Stimulated activated memory B cell treated with anti-CD40 and anti-IgM and Interleukin-4, amounts not matched to agents 10 μg/mL and 1 μg/mL and 100 μg/mL, for 72 hours (primary cell): Measurements from ENCODE around the gene ZBP1.

Experiments
- ATAC-seq: fragments of 150-1000 bp; cut with Tn5 transposase; 2 replicates; pipeline ENCODE4 v1.10.0; 2021
- H3K27ac Mint-ChIP-seq: one replicate; pipeline ENCODE4 v1.8.0; 2022; ENCODE audit warnings: mild to moderate bottlenecking, mixed read lengths
- H3K27me3 Mint-ChIP-seq: one replicate; pipeline ENCODE4 v1.8.0; 2022; ENCODE audit warnings: mixed read lengths
- H3K36me3 Mint-ChIP-seq: one replicate; pipeline ENCODE4 v1.8.0; 2022; ENCODE audit warnings: mixed read lengths
- H3K4me1 Mint-ChIP-seq: one replicate; pipeline ENCODE4 v1.8.0; 2022; ENCODE audit warnings: mixed read lengths
- H3K4me3 Mint-ChIP-seq: one replicate; pipeline ENCODE4 v1.8.0; 2022; ENCODE audit warnings: mild to moderate bottlenecking, moderate library complexity, mixed read lengths
- H3K9me3 Mint-ChIP-seq: one replicate; pipeline ENCODE4 v1.8.0; 2022; ENCODE audit warnings: mixed read lengths

The ZBP1 gene

GRCh38 chr20:57573894-57574293, 46.3 kb downstream of the ZBP1 start:
- Mint-ChIP-seq H3K27me3 (peaks cover 30% of the 10 kb centered on the region), H3K4me3 (no peak overlapping the region)

GRCh38 chr20:57573242-57573641, 47.0 kb downstream of the ZBP1 start:
- Mint-ChIP-seq H3K4me3 (no peak overlapping the region), H3K27ac (no peak overlapping the region), H3K4me1 (no peaks in the 10 kb centered on the region), H3K36me3 (no peaks in the 10 kb centered on the region), H3K27me3 (peaks cover 36% of the 10 kb centered on the region), H3K9me3 (no peaks in the 10 kb centered on the region)
- no peak for ATAC-seq

More at GRCh38 chr20:57573894-57574293, 46.3 kb downstream of the ZBP1 start:
- H3K27ac Mint-ChIP-seq = no peak overlapping the region
- no peaks in the 10 kb centered on the region for H3K9me3 Mint-ChIP-seq
- ATAC-seq = no peak
- H3K4me1 Mint-ChIP-seq = no peaks in the 10 kb centered on the region
- no peaks in the 10 kb centered on the region for H3K36me3 Mint-ChIP-seq

GRCh38 chr20:57571782-57572416, 48.3 kb downstream of the ZBP1 start:
- H3K27me3 Mint-ChIP-seq = peaks cover 48% of the 10 kb centered on the region
- no peaks in the 10 kb centered on the region for H3K4me1 Mint-ChIP-seq
- no peak overlapping the region for H3K27ac Mint-ChIP-seq

GRCh38 chr20:57570920-57571319, 49.3 kb downstream of the ZBP1 start:
- no peak overlapping the region for H3K4me3 Mint-ChIP-seq
- no peaks in the 10 kb centered on the region for H3K9me3 Mint-ChIP-seq
- peaks cover 48% of the 10 kb centered on the region for H3K27me3 Mint-ChIP-seq
- no peak overlapping the region for H3K27ac Mint-ChIP-seq
- no peak for ATAC-seq
- H3K36me3 Mint-ChIP-seq = no peaks in the 10 kb centered on the region
- no peaks in the 10 kb centered on the region for H3K4me1 Mint-ChIP-seq

More at GRCh38 chr20:57571782-57572416, 48.3 kb downstream of the ZBP1 start:
- no peak overlapping the region for H3K4me3 Mint-ChIP-seq
- H3K36me3 Mint-ChIP-seq = no peaks in the 10 kb centered on the region
- no peaks in the 10 kb centered on the region for H3K9me3 Mint-ChIP-seq
- no peak for ATAC-seq

GRCh38 chr20:57570145-57570850, 49.9 kb downstream of the ZBP1 start:
- no peaks in the 10 kb centered on the region for H3K36me3 Mint-ChIP-seq
- no peak for ATAC-seq

GRCh38 chr20:57568960-57569359, 51.3 kb downstream of the ZBP1 start:
- Mint-ChIP-seq H3K27ac (no peak overlapping the region), H3K9me3 (no peaks in the 10 kb centered on the region), H3K36me3 (no peaks in the 10 kb centered on the region), H3K27me3 (peaks cover 57% of the 10 kb centered on the region), H3K4me1 (no peaks in the 10 kb centered on the region), H3K4me3 (no peak overlapping the region)
- ATAC-seq = no peak

More at GRCh38 chr20:57570145-57570850, 49.9 kb downstream of the ZBP1 start:
- Mint-ChIP-seq H3K4me3 (no peak overlapping the region), H3K4me1 (no peaks in the 10 kb centered on the region), H3K27me3 (peaks cover 48% of the 10 kb centered on the region), H3K27ac (no peak overlapping the region), H3K9me3 (no peaks in the 10 kb centered on the region)

DNA sequence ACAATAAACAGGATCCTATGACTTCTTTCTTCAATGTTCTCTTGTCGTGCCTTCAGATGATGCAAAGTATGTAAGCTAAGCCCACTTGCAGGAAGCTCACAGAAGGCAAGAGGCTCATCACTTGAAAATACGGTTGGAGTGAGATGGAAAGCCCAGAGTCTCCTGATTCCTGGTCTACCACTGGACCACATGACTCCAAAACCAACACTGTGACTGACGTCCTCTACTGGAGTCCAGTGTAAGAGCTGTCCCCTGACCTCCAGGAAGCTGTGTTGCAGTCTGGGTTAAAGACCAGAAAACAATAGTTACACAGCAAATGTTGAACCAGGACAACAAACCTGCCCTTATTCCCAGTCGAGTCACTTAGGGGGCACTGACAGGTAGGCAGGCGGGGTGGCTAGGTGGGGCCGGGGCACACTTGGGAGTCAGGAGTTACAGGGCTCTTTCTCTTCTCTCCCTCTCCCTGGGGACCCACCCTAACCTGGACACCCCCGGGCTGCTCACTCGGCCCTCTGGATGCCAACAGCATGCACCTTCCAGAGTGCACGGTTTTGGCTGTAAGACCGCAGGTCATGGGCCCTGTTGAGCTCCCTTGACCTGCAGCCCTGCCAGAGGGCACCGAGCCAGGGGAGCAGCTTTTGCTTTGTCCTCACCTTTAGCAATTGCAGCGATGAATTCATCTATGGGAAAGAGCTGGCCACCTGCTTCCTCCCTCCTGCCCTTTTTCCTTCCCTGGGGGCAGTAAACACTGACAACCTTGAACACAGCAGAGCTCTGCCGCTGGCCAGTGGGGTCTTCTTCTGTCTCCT, 51.9 kb downstream of the ZBP1 start:
- Mint-ChIP-seq H3K36me3 (no peaks in the 10 kb centered on the region), H3K4me1 (no peaks in the 10 kb centered on the region), H3K27ac (no peak overlapping the region), H3K9me3 (no peaks in the 10 kb centered on the region), H3K4me3 (no peak overlapping the region), H3K27me3 (peaks cover 64% of the 10 kb centered on the region)
- no peak for ATAC-seq

DNA sequence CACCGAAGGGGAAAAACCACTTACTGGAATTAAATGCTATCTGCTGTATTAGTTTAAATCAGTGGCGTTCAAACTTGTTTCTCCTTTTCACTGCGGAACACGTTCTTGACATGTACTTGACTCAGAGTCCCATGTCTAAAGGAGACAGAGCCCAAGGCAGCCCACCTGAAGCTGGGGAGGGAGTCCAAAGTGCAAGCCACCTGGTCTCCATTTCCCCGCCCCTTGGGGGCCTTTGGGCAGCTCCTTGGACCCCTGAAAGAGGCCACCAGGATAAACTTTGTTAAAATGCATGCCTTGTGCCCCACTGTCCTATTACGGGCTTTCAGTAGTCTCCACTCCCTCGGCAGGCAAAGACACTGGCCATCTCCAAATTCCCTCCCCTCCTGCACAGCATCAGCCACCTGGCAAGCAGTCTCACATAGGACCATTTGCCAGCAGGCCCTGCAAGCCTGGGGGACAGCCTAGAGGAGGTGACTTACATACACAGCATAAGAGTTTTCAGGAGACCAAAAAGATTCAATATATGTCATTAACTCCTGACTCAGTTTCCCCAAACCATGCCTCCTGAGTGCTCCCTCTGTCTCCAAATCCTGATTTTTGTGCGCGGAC, 52.7 kb downstream of the ZBP1 start:
- H3K27ac Mint-ChIP-seq = no peak overlapping the region
- no peak overlapping the region for H3K4me3 Mint-ChIP-seq
- no peaks in the 10 kb centered on the region for H3K4me1 Mint-ChIP-seq
- peaks cover 58% of the 10 kb centered on the region for H3K27me3 Mint-ChIP-seq
- no peak for ATAC-seq
- H3K9me3 Mint-ChIP-seq = no peaks in the 10 kb centered on the region
- no peaks in the 10 kb centered on the region for H3K36me3 Mint-ChIP-seq

DNA sequence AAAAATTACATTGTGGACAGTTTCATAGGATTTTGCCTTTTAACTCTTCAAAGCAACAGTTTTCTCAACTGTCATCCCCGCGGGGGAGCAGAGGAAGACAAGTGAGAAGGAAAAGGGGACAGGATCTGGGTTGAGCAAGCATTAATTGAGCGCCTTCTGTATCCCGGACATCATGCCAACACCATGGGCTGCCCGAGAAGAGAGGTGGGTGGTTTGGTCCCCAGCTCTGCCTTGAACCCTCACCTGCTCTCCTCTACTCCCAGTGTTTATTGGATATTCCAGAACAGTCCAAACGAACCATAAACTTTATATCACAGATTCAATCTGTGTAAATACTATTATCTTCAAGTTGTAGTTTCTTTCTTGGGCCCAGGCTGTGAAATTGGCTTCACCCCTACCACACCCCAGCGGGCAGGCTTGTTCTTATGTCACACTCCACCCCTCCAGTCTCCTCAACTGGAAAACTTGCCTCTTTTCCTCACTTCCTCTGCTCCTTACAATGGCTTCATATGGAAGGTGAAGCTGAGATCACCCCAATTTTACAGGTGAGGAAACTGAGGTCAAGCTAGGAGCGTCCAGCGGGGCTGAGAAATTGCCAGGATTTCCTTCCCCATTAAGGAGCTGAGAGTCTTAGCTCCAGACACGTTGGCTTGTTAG, 53.3 kb downstream of the ZBP1 start:
- Mint-ChIP-seq H3K27ac (no peak overlapping the region), H3K27me3 (peaks cover 56% of the 10 kb centered on the region), H3K9me3 (no peaks in the 10 kb centered on the region), H3K4me3 (no peak overlapping the region), H3K4me1 (no peaks in the 10 kb centered on the region), H3K36me3 (no peaks in the 10 kb centered on the region)
- no peak for ATAC-seq

DNA sequence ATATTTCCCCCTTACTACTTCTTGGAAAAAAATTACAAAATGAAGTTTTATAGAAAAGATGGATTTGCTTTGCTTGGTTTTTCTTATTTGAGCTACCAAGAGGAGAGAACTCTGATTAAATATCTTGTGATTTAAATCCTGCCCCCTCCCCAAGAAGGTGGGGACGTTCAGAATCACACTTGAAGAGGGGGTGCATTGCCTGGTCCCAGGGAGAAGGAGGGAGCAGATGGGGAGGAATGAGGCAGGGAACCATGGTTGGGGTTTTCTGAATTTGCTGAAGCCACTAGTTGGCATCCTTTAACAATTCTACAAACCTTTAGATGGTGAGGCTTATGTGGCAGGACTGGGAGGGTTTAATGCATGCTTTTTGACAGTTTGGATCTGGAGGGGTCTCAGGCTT, 53.8 kb downstream of the ZBP1 start:
- Mint-ChIP-seq H3K4me3 (no peak overlapping the region), H3K27ac (no peak overlapping the region), H3K27me3 (peaks cover 56% of the 10 kb centered on the region), H3K4me1 (no peaks in the 10 kb centered on the region), H3K36me3 (no peaks in the 10 kb centered on the region), H3K9me3 (no peaks in the 10 kb centered on the region)
- no peak for ATAC-seq

DNA sequence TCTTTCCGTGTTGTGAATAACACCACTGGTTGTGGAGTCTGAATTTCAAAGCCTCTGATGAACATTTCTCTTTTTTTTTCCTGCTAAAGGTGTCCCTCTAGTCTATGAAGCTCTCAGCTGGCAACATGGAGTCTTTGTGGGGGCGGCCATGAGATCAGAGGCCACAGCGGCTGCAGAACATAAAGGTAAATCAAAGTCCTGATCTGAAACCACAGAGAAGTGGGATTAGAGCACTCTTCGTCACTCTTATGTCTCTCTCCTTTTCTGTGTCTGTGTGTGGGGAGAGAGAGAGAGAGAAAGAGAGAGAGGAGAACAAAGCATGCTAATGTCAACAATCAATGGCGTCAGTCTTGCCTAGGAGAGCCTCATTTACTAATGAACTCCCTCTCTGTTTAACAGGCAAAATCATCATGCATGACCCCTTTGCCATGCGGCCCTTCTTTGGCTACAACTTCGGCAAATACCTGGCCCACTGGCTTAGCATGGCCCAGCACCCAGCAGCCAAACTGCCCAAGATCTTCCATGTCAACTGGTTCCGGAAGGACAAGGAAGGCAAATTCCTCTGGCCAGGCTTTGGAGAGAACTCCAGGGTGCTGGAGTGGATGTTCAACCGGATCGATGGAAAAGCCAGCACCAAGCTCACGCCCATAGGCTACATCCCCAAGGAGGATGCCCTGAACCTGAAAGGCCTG, 55.1 kb downstream of the ZBP1 start:
- ATAC-seq = no peak
- H3K27ac Mint-ChIP-seq = no peak overlapping the region
- H3K36me3 Mint-ChIP-seq = no peaks in the 10 kb centered on the region

GRCh38 chr20:57564180-57564802, 55.9 kb downstream of the ZBP1 start:
- H3K9me3 Mint-ChIP-seq = no peaks in the 10 kb centered on the region
- no peaks in the 10 kb centered on the region for H3K36me3 Mint-ChIP-seq
- no peak overlapping the region for H3K27ac Mint-ChIP-seq
- peaks cover 62% of the 10 kb centered on the region for H3K27me3 Mint-ChIP-seq
- no peak overlapping the region for H3K4me3 Mint-ChIP-seq
- ATAC-seq = no peak
- no peaks in the 10 kb centered on the region for H3K4me1 Mint-ChIP-seq

More for the DNA sequence above, 55.1 kb downstream of the ZBP1 start:
- Mint-ChIP-seq H3K27me3 (peaks cover 61% of the 10 kb centered on the region), H3K4me1 (no peaks in the 10 kb centered on the region), H3K9me3 (no peaks in the 10 kb centered on the region), H3K4me3 (no peak overlapping the region)

DNA sequence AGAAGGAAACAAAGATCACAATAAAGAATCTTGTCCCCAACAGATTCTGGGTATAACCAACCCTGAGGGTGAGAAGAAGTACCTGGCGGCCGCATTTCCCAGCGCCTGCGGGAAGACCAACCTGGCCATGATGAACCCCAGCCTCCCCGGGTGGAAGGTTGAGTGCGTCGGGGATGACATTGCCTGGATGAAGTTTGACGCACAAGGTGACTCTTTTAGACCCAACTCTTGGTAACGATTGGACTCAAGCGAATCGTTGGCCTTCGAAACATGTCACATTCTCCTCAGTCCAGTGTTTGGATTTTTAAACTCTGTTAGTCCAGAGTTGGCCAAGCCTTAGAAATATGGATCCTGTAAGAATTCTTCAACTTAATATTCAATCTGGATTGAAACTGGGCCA, 56.7 kb downstream of the ZBP1 start:
- Mint-ChIP-seq H3K4me3 (no peak overlapping the region), H3K27me3 (peaks cover 62% of the 10 kb centered on the region), H3K36me3 (no peaks in the 10 kb centered on the region), H3K27ac (no peak overlapping the region), H3K9me3 (no peaks in the 10 kb centered on the region), H3K4me1 (no peaks in the 10 kb centered on the region)
- ATAC-seq = no peak
